HG02938 (cell line): Measurements from ENCODE around the gene XDH.

ENCODE experiments used
- ATAC-seq: cut with Tn5 transposase; IDR thresholded peaks from one replicate; pipeline ENCODE4 v1.9.1; 2021; ENCODE audit warnings: mild to moderate bottlenecking, moderate library complexity; ENCODE audit not compliant: unreplicated experiment

The XDH gene

DNA sequence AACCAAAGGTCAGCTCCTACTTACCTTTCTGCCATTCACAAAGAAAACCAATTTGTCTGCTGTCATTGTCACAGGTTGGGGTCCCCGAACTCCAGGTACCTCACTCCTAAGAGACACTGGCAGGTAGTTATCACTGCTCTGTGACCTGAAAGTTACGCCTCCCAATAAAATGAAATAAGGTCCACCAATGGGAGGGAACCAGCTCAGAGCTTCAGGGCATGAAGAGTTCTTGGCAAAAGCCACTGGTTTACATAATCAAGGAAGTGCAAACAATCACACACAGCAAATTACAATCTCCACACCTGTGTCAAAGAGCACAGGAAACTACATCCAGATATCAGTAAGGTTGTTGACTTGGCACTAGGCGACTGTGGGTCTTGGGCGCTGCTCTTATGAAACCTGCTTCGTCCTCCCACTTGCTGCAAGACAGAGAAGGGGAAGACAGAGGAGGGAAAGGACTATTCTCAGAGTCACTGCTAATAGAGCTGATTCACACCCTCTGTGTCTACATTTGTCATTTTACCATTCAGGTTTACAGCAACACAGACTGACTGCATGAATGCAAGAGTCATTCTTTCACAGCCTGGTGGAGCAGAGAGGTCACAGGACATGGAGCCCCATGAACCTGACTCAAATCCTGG lies at the start of gene XDH:
XDH (minus strand) TSS at position 142 of the 641 bp plus-strand sequence; CDS start at position 66, 76 bp downstream.
- no peak for ATAC-seq

DNA sequence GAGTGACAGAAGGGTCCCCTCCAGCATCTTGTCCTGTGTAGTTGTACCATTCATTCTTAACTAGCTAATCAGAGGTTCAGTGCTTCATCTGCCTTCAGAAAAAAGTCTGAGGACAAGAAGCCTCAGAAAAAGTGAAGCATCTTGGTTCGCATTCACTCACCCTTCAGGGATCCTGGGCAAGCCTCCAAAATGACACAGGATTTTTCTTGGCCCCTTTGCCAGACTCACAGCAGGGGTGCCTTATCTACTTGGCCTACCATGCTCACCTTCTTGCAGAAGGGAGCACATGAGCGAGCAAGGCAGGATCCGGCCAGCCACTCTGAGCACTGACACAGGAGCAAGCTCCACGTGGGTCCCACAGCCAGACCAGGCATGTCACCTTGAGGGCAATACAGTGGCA lies 43.1 kb upstream of the XDH start:
- no peak for ATAC-seq

DNA sequence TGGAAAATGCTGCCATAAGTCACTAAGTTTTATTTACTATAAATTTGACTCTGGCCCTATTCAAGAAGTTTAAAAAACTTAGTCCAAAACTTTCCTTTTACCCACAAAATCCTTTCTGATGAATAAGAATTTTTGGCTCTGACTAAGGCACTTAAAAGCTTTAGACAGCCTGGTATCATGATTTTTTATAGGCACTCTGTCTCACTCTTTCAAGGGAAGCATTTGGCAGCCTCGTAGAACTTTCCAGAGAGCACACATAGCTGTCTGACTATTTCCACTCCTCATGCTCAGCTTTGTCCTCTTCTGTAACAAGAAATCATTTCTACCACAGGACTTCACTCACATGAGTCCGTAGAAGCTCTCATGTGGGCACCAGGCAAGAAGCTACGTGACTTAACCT lies 32.3 kb upstream of the XDH start:
- ATAC-seq, result no peak

DNA sequence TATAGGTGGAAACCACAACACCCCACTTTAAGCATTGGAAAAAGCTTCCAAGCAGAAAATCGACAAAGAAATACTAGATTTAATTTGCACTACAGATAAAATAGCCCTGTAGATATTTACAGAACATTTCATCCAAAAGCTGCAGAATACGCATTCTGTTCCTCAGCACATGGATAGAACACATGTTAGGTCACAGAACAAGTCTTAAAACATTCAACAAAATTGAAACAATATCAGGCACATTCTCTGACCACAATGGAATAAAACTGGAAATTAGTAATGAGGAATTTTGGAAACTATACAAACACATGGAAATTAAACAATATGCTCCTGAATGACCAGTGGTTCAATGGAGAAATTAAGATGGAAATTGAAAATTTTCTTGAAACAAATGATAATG lies 27.8 kb upstream of the XDH start:
- ATAC-seq, result no peak

DNA sequence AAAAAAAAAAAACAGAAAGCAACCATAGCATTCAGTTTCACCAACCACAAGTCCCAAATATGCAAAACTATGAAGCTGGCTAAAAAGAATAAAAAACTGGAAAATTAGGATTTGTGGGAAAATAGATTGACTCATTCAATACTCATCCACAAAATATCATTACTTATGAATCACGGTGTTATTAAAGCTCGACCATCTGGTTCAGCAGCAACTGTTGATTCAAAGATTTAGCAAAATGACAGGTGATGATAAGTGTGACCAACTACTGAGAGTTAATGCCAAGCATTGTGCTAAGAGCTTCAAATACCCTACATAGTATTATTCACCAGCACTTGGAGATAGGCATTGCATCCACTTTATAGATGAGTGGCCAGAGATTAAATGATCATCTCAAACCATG lies 26.2 kb upstream of the XDH start:
- no peak for ATAC-seq

DNA sequence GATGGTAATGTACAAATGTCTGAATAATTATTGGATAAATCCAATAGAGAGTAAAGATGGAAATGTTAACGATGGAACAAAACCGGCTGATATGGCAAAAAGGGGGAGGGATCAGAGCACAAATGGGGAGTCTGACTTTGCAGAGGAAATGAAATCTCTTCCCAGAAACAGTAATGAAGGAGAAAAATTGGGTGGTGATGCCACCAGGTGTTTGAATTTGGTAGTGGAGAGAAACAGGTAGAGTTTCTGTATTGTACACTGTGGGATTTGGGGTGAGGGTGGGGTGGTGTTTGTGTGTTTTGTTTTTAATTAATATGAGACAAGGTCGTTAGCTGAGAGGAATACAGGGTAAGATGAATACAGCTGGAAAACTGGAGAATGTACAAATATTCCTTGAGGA lies 20.4 kb upstream of the XDH start:
- ATAC-seq, result no peak

DNA sequence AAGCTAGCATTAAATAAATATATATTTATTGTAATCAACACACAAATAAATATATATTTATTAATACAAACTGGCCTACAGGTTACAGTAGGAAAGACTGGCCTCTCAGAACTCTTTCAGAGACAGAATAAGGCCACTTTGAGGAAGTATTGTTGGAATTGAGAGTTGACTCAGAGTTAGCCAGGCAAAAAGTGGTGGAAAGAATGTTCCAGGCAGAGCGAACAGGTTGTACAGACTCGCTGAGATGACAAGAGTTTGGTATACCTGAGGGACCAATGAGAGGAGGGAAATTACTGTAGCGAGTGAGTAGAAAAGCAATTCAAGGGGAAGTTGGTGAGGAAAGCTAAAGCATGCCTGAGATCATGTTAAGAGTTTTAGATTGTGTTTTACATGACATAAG lies 19.0 kb upstream of the XDH start:
- ATAC-seq, result no peak

DNA sequence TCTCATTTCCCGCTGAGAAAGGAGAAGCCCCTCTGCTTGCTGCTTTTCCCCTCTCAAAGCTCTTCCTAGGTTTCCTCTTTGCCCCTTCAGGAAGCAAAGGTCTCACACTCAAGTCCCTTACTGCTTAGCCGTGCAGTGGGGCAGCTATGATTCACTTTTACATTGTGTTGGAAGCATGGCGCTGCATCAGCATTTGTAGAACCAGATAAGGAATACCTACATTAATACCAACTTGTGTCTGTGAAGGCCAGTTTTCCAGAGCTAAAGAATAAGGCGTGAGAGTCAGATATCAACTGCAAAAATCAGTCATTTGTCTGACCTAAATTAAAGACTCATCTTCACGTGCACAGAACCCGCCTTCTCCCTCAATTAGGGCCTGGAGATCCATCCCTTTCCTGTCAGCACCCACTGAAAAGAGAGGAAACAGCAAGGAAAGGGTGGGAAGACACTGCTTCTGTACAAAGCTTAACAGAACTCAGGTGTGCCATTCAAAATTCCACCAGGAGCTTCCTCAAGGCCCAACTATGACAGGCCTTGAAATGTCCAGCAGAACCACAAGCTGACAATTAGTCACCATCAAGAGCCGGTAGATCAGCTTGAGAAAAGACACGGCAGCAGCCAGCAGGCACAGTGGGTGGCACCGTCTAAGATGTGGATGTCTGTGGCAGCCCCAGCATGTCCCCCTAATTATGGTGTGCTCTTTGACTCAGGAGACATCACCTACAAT lies 16.1 kb upstream of the XDH start:
- ATAC-seq, result no peak

DNA sequence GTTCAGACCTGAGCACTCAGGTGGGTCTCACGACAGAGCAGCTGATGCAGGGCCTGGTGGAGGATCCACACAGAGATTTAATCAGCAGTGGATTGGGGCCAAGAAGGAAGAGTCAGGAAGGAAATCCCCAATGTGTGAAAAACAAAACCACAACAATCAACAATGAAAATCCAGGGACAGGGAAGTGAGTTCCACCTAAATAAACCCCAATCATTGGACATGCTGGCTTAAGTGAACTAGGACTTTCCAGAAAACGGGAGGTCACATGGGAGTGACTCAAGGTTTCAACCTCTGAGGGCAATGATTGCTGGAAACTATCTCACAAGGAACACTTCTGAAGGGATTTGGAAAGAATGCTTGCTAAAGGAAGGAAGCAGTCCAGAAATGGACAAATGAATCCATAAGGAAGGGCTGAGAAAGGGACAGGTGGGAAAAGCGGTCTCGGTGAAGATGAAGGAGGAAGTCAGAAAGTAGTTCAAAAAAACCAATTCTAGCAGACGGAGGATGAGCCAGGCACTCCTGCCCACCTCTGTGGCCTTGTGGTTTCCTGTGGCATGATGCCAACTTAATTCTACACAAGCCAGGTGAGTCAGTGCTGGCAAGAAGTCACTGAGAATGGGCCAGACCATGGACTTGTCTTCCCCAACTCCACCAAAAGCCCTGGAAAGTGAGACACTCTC lies 15.4 kb upstream of the XDH start:
- ATAC-seq, result no peak

DNA sequence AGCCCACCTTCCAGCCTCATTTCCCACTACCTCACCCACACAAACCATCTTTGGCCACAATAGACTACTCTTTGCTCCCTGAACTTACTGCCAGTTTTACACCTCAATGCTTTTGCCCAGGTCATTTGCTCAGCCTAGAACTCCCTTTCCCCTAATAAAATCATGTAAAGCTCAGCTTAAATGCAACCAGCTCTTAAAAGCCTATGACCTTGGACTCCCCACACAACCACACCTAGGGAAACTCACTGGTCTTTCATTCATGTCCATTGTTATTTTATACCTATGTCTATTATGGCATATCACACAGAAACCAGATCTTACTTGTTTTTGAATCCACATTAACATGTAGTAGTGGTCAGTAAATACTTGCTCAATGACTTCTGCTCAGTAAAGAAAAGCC lies 14.5 kb upstream of the XDH start:
- ATAC-seq, result no peak

DNA sequence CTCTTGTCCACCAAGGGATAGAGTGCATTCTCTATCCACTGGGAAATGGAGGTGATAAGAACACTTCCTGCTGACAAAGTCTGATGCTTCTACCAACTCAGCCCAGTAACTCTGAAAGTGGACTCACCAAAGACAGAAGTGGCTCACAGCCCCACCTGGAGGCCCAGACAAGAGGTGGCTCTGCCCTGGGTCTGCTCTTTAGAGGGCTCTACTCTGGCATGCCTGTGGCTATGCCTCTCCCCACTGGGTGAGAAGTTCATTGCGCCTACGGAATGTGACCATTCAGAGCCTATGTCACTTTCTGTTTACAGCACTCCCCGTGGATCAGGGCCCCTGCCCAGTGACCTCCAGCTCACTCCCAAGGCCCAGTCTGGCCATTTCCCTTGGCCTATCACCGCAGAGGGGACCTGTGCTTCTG lies 13.5 kb upstream of the XDH start:
- ATAC-seq, result no peak

DNA sequence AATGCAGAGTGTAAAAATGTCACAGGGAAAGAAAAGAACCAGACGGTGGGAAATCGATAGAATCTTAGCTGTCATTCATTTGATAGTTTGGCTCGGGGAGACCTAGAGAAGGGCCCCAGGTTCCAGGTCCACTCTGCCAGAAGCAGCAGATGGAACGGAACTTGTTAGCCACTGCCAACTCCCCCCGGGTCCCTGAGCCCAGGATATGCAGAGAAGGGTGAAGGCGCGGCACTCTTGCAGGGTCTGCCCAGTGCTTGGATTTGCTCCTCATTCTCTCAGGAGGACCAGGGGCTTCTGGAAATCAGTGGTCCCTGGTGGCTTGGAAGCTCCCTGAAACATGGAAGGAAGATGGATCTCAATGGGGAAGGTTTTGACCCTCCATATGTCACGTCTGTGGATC lies 11.6 kb upstream of the XDH start:
- ATAC-seq, result no peak

DNA sequence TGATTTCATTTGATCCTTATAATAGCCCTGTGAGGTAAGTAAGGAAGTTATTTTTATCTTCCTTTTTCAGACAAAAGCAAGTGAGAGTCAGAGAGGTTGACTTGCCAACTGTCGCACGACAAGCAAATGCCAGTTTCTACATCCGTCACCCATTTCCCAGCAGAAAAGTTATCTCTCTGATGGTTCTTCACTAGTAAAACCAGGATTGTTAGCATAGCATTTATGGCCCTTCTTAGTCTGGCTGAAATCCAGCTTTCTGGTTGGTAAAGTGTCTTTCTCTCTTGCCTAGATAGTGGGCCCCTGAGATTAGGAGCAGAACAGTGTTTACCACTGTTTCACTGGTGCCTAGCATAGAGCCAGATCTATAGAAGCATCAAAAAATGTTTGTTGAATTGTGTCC lies 7.1 kb upstream of the XDH start:
- no peak for ATAC-seq

DNA sequence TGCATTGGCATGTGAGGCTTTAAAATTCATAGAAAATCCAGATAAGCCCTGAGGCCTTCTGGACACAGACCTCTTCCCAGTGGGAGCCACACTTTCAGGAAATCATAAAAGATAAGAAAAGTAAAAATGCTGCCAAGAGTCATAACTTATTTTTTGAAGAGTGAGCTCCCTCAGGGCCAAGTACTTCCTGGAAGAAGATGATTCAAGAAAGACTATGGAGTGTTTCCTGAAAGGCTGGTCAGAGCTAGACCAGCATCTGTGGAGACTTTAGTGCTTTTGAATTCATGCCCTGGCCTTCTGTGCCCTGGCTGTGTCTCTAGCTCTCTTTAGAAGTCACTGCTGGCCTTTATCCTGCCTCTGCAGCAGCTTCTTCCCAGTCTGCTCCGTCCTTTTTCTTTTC lies 6.4 kb upstream of the XDH start:
- ATAC-seq, result no peak

DNA sequence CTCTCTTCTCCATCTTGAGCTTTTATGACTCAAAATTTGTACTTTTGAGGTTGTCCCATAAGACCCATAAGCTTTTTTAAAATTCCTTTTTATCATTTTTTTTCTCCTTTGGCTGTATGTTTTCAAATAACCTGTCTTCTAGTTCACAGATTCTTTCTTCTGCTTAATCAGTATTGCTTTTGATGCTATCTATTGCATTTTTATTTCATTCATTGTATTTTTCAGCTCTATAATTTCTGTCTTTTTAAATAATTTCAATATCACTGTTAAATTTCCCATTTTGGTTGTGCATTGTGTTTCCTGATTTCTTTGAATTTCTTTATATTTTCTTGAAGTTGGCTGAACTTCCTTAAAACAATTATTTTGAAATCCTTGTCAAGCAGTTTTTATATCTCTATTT lies 4.8 kb upstream of the XDH start:
- no peak for ATAC-seq

DNA sequence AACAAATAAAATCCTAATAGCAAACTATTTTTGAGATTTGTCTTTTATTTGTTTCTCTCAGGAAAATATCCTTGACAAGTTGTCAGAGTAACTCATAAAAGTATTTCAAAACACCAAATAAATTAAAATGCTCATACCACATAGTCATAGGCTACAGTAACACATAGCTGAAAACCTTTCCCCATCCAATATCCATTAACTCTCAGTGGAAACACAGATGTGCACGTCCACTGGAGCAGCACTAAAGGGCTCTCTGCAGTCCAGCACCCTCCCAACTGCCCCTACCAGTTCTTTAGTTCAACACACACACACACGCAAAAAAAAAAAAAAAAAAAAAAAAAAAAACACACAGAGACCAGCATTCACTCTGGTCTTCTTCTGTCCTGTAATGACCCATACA lies 879 bp upstream of the XDH start:
- ATAC-seq, result no peak

DNA sequence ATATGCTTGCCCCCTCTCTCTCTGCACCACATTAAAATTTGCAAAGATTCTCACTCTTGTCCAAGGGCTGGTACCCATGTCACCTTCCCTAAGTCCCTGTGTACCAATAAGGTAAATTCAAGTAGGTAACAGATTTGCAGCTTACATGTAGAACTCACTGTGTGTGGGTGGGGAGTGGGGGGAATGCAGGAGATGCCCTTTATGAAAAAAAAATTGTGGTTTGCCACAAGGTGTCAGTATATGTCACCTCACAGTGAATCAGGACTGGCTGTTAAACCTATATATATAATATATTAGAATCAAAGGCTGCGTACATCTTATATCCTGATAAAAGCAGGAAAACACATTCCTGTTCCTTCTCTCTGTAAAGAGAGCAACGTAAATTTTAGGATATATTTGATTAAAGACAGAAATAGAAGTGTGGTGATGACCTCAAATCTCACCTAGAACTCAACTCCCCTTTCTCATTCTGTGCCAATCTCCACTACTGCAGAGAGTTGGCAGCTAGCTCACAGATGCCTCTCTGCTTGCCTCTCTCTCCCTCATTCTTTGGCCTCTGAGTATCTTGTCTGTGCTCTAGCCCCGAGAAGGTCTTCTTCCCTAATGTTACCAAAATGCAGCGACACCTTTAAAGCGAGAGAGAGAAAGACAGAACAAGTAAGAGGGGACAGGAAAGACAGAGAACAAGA lies 536 bp downstream of the XDH start:
- ATAC-seq, result no peak

DNA sequence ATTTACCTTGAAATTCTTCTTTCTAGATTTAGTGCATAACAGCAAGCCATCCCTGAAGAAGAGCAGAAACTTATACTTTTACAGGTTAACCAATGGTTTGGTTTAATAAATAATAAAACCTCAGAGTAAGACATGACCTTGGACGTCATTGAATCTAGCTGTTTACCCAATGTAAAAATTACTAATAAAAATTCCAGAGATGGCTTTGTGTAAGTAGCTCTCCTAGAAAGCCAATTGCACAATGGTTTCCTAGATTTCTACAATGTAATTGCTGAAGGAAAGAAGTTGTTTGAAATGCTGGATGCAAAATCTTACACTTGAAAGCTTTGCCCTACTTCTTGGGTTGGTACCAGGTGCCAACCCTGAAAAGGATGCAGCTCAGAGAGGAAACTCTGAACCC lies 1.5 kb downstream of the XDH start:
- ATAC-seq, result no peak

DNA sequence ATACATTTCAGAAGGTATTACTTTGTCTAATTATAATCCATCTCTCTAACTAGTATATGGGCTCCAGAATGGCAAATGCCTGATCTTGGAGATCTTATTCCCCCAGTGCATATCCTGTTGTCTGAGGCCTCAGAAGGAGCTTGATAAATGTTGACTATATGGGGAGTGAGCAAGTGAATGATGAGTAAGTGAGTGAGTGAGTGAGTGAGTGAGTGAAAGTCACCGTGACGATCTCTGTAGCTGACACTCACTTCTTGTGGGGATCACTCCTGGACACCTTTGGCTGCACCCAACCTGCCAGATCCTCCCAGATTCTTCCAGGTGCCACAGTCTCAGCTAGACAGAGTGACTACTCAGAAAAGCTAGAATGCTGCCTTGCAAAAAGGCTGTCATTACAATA lies 2.8 kb downstream of the XDH start:
- ATAC-seq, result no peak

DNA sequence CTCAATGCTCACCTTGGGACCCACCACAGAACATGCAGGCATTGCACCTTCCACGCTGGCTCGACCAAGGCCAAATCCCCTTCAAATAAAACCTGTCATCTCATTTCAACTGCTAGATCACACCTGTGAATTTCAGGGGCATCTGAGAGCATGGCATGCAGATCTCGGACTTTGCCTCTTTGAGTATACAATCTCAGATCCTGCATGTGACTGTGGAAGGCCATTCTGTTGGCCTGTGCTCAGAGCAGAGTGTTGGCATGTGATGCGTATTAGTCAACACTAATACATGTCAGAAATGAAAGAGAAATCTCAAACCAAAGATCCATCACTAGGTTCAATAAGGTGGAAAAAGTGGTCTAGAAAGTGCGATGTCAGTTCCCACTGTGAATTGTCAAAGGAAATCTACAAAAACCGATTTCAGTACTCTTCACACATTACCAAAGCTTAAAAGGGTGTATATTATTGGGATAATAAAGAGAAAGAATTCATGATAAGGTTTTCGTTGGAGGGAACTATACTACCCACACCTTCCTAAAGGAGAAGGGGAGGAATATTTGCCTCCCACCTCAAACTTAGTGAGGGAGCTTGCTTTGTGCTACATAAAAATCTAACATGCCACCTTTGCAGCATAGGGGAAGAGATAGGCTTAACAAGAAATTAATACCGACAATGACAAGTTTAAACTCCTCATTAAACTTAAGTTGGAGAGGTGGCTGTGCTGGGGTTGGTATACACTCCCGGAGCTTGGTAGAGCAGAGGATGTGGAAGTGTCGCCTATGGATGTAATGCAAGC lies 7.8 kb downstream of the XDH start:
- no peak for ATAC-seq

DNA sequence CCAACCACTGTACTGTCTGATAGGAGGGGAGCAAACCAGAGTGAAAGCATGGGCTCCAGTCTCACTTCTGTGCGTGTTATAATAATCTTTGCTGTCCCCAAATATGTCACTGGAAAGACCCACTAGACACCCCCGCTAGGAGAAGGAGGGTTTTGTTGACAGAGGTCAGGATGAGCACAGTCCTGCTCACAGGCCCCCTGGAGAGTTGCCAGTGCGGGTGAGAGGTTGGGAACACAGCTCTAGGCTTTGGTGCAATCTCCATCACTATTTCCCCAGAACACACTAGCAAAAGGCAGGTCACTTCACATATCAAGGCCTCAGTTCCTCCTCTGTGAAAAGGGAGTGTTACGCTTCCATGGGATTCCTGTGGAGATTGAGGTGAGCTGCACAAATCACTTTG lies 9.7 kb downstream of the XDH start:
- no peak for ATAC-seq
